GM21576 (cell line): ENCODE data around the gene CFAP57.

Source experiments
- ATAC-seq: cut with Tn5 transposase; IDR thresholded peaks from one replicate; pipeline ENCODE4 v1.9.1; 2021; ENCODE audit warnings: mild to moderate bottlenecking, moderate library complexity; ENCODE audit not compliant: unreplicated experiment

The CFAP57 gene

GRCh38 chr1:43274804-43275180 is 102.7 kb downstream of the CFAP57 start:
- no peak for ATAC-seq

- no peak for ATAC-seq
Observed at GRCh38 chr1:43275826-43276620, 103.9 kb downstream of the CFAP57 start.

- ATAC-seq, result no peak
Observed at GRCh38 chr1:43276673-43277072, 104.5 kb downstream of the CFAP57 start.

DNA sequence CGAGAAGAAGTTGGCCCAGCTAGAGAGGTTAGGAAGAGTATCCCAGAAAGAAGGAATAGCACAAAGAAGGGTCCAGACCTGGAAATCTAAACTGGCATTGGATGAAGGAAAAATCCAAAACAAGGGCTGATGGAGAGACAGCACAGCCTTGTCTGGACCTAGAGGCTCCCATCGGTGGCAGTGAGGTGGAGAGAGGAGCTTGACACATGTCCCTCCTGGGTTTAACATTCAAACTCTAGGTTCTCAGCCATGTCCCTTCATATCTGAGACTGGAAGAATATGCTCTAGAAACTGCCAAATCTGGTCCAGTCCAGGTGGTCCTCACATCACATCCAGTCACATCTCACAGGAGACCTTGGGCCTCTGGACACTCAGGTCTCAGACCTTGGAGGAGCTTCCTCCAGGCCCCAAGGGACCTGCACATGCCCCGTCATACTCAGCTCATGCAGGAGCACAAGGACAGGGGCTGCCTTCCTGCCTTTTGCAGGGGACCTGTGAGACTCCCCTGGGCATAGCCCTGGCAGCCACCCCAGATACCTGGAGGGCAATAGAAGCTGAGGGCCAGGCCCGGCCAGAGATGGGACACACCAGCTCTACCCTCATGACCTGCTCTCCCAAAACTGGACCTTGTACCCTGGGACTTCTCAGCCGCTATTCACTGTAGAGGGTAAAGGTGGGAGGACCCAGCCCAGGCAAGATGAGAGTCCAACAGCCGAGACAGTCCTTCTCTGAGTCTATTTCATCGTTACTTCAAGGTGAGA is 105.2 kb downstream of the CFAP57 start:
- no peak for ATAC-seq

DNA sequence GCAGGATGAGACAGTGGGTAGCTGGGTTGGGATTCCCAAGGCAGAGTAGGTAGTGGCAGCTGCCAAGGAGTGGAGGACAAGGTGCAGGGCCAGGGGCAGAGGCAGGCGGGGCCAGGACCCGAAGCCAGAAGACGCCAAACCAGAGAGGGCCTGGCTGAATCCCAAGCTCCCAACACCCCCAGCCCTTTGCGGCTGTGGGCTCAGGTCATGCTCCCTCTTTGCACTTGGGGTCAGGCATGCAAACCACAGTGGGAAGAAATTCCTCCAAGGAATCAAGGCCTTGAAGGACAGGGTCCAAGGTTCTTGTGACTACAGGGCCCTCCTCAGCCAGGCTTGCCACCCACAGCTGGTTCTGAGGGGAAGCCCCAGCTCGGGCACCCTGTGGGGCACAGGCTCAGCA is 107.0 kb downstream of the CFAP57 start:
- ATAC-seq, result no peak

- no peak for ATAC-seq
Observed at GRCh38 chr1:43279666-43280065, 107.5 kb downstream of the CFAP57 start.

- no peak for ATAC-seq
Observed at GRCh38 chr1:43280692-43281091, 108.6 kb downstream of the CFAP57 start.

GRCh38 chr1:43282220-43283195 is 110.4 kb downstream of the CFAP57 start:
- no peak for ATAC-seq

DNA sequence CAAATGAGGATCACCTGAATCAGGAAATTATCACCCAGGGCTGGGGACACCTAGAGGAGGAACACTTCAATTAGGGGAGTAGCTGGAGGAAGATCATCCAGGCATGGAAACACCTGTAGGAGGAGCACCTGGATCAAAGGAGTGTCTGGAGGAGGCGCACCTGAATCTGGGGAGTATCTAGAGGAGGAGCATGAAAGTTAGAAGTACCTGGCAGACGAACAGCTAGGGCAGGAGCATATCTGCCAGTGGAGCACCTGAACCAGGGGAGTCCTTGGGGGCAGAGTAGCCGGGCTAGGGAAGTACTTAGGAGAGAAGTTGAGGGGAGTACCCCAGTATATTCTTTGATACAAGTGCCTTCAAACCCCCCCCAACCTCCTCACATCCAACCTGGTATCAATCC is 111.9 kb downstream of the CFAP57 start:
- no peak for ATAC-seq

DNA sequence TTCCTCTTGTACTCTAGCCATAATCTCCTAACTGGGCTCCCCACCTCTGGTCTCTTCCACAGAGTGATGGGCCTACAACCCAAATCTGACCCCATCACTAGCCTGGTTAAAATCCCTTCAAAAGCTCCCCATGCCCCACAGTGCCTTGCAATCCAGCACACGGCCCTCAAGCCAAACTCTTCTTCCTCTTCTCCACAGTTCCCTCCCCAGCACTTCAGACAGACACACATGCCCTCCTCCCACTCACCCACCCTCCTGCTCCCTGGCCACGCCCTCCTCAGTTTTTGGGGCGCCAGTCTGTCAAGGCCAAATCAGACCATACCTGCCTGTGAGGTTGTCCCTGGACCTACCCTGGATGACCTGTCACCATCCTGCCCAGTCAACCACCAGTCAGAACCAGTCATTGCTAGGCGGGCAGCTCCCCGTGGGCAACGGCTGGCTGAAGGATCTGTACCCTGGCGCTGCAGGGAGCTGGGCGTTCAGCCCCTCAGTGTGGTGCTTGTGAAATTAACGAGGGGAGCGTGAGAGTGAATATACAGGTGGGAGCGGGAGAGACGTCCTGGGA is 112.5 kb downstream of the CFAP57 start:
- ATAC-seq, result no peak

GRCh38 chr1:43285269-43285990 is 113.3 kb downstream of the CFAP57 start, which contains the start of gene C1orf210:
C1orf210 (minus strand) TSS chr1:43285581; CDS start chr1:43283270, 2,311 bp downstream.
- no peak for ATAC-seq

DNA sequence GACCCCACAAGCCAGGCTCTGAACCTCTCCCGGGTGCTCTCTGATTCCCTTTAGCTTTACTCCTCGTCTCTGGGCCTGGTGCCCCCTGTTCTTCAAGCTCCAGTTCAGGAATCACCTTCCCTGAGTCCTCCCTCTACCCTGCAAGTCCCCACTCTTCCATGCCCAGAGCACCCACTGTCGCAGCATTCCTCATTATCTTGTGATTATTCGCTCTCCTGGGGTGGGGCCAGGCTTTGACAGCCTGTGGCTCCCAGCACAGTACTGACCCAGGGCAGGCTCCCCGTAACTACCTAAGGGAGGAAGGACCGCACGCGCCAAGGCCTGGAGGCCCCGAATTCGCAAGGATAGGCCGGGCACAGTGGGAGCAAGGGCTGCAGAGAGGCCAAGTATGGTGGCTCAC is 114.0 kb downstream of the CFAP57 start:
- ATAC-seq, result no peak

DNA sequence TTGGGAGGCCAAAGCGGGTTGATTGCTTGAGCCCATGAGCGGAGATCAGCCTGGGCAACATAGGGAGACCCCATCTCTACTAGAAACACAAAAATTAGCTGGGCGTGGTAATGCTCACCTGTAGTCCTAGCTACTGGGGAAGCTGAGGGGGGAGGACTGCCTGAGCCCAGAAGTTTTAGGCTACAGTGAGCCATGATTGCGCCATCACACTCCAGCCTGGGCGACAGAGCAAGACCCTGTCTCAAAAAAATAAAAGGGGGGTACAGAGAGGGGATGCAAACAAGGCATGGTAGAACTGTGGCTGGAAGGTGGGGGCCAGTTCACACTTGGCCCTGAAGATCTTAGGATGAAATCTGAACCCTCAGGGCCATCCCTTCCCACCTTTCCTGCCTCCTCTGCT is 114.4 kb downstream of the CFAP57 start:
- no peak for ATAC-seq

- no peak for ATAC-seq
Observed at GRCh38 chr1:43288058-43288784, 116.1 kb downstream of the CFAP57 start.

DNA sequence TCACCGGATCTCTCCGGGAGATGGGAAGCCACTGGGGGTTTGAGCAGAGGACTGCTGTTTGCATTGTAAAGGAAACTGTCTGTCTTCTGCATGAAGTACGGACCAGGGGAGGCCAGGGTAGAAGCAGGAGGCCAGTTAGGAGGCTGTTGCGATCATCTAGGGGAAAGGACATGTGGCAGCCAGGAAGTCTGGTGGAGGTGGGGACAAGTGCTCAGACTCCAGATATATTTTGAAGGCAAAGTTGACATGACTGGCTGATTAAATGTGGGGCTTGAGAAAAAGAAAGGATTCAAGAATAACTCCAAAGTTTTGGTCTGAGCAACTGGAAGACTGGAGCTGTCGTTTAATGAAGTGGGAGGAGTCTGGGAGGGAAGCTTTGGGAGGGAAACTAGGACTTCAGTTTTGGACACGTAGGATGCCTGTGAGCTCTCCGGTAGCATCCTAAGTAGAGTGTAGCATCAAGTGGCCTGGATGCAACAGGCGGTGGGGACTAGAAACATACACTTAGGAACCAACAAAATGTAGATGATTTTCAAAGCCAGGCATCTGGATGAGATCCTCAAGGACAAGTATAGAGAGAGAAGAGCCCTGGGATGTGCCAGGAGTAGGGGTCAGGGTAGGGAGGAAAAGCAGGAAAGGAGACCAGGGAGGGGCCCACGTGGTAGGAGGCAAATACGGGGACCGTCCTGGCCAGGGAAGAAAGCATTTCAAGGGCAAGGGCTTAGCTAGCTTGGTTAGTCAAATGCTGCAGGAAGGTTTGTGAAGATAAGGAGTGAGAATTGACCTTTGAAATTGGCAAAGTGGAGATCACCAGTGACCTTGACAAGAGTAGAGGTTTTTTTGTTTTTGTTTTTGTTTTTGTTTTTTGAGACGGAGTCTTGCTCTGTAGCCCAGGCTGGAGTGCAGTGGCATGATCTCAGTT is 116.9 kb downstream of the CFAP57 start:
- no peak for ATAC-seq

DNA sequence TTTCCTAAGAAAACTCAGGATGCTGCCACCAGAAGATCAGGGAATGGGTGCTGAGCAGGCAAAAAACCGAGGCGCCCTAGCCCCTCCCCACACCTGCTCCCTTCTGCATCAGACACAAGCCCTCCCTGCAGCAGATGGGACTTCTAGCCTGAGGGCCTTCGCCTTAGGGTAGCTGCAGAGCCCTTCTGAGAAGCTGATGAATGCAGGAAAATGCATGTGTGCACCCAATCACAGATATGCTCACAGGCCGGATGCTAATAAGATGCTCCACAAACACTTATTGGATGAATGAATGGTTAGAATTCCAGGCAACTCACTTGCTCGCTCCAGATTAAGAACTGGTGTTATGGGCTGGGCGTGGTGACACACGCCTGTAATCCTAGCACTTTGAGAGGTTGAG is 120.1 kb downstream of the CFAP57 start:
- ATAC-seq, result no peak

- no peak for ATAC-seq
Observed at GRCh38 chr1:43292679-43293078, 120.5 kb downstream of the CFAP57 start.

DNA sequence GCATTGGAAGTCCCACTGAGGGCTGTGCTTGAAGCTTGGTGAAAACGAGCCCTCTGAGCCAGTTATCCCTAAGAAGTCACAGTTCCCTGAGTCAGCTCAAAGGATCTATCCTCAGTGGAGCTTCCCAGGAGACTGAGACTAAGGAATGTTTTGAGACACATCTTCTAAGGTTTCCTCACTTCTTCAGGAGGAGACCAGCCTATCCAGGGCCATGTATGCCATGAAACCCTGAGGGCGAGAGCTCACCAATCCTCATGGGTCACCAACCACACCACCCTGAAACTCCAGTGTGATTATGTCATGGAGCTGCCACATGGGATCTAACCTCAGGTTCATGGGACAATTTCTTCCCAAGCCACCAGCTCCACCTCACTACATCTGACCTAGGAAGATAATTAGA is 121.0 kb downstream of the CFAP57 start:
- no peak for ATAC-seq
